ENCODE results near the gene LDLRAD4.

The LDLRAD4 gene

GRCh38 chr18:13280070-13280795 is 61.7 kb downstream of the LDLRAD4 start:
- in situ Hi-C loops (cut with MboI; ENCODE audit: low sequenced_read_pairs): no loop called here

GRCh38 chr18:13281406-13281805 is 62.8 kb downstream of the LDLRAD4 start:
- in situ Hi-C loops (cut with MboI; ENCODE audit: low sequenced_read_pairs): no loop called here

GRCh38 chr18:13283746-13284145 is 65.2 kb downstream of the LDLRAD4 start:
- in situ Hi-C loops (cut with MboI; ENCODE audit: low sequenced_read_pairs): no loop called here

GRCh38 chr18:13284330-13285027 is 65.9 kb downstream of the LDLRAD4 start:
- in situ Hi-C loops (cut with MboI; ENCODE audit: low sequenced_read_pairs): no loop called here

- in situ Hi-C loops (cut with MboI; ENCODE audit: low sequenced_read_pairs): no loop called here
Observed at GRCh38 chr18:13285874-13286273, 67.3 kb downstream of the LDLRAD4 start.

- in situ Hi-C loops (cut with MboI; ENCODE audit: low sequenced_read_pairs): no loop called here
Observed at GRCh38 chr18:13286456-13287125, 68.0 kb downstream of the LDLRAD4 start.

GRCh38 chr18:13287372-13287771 is 68.8 kb downstream of the LDLRAD4 start:
- in situ Hi-C loops (cut with MboI; ENCODE audit: low sequenced_read_pairs): no loop called here

GRCh38 chr18:13288509-13289133 is 70.1 kb downstream of the LDLRAD4 start:
- in situ Hi-C loops (cut with MboI; ENCODE audit: low sequenced_read_pairs): no loop called here

- in situ Hi-C loops (cut with MboI; ENCODE audit: low sequenced_read_pairs): no loop called here
Observed at GRCh38 chr18:13289481-13290205, 71.1 kb downstream of the LDLRAD4 start.

GRCh38 chr18:13290856-13291271 is 72.3 kb downstream of the LDLRAD4 start:
- in situ Hi-C loops (cut with MboI; ENCODE audit: low sequenced_read_pairs): no loop called here

GRCh38 chr18:13291299-13291698 is 72.7 kb downstream of the LDLRAD4 start:
- in situ Hi-C loops (cut with MboI; ENCODE audit: low sequenced_read_pairs): no loop called here

- in situ Hi-C loops (cut with MboI; ENCODE audit: low sequenced_read_pairs): no loop called here
Observed at GRCh38 chr18:13291745-13292447, 73.3 kb downstream of the LDLRAD4 start.

GRCh38 chr18:13292736-13293135 is 74.2 kb downstream of the LDLRAD4 start:
- in situ Hi-C loops (cut with MboI; ENCODE audit: low sequenced_read_pairs): no loop called here

GRCh38 chr18:13294309-13294708 is 75.7 kb downstream of the LDLRAD4 start:
- in situ Hi-C loops (cut with MboI; ENCODE audit: low sequenced_read_pairs): no loop called here

- in situ Hi-C loops (cut with MboI; ENCODE audit: low sequenced_read_pairs): no loop called here
Observed at GRCh38 chr18:13295894-13296293, 77.3 kb downstream of the LDLRAD4 start.

GRCh38 chr18:13296867-13297574 is 78.5 kb downstream of the LDLRAD4 start:
- in situ Hi-C loops (cut with MboI; ENCODE audit: low sequenced_read_pairs): no loop called here

- in situ Hi-C loops (cut with MboI; ENCODE audit: low sequenced_read_pairs): no loop called here
Observed at GRCh38 chr18:13298262-13298661, 79.7 kb downstream of the LDLRAD4 start.

- in situ Hi-C loops (cut with MboI; ENCODE audit: low sequenced_read_pairs): no loop called here
Observed at GRCh38 chr18:13300029-13300428, 81.5 kb downstream of the LDLRAD4 start.

GRCh38 chr18:13300796-13301195 is 82.2 kb downstream of the LDLRAD4 start:
- in situ Hi-C loops (cut with MboI; ENCODE audit: low sequenced_read_pairs): no loop called here

- in situ Hi-C loops (cut with MboI; ENCODE audit: low sequenced_read_pairs): no loop called here
Observed at GRCh38 chr18:13302040-13302439, 83.5 kb downstream of the LDLRAD4 start.

All from HL-60/S4 treated with phorbol 12-myristate 13-acetate at 8.2 ng/mL for 4 days and 3 days (cell line).